GM15510 (cell line): ENCODE data around the gene LRP1.

ENCODE experiments used
- POLR2A ChIP-seq: IDR thresholded peaks from 3 replicates; pipeline ENCODE4 v1.6.1; 2011; ENCODE audit warnings: borderline replicate concordance; ENCODE audit not compliant: insufficient read length; ENCODE audit errors: extremely low read depth

The LRP1 gene

DNA sequence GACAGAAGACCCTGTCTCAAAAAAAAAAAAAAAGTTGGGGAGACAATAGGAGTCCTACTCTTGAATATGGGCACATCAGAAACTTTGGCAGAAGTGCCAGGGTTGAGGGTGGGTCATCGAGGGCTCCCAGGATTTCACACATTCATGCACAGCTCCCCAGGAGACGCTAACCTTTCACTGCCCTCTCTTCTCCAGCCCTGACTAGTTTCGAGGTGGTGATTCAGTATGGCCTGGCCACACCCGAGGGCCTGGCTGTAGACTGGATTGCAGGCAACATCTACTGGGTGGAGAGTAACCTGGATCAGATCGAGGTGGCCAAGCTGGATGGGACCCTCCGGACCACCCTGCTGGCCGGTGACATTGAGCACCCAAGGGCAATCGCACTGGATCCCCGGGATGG lies 48.6 kb downstream of the LRP1 start:
- no peak for TF ChIP-seq POLR2A

DNA sequence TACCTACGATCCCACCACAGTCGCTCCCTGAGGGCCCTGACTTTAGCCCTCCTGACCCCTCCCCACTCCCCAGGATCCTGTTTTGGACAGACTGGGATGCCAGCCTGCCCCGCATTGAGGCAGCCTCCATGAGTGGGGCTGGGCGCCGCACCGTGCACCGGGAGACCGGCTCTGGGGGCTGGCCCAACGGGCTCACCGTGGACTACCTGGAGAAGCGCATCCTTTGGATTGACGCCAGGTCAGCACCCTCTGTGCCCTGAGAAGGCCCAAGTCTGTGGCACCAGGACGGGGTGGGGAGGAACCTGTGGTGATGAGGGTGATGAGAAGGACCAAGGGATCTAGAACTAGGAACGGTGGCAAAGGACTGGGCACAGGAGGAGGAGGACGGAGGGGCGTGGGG lies 49.1 kb downstream of the LRP1 start:
- TF ChIP-seq POLR2A, result no peak

DNA sequence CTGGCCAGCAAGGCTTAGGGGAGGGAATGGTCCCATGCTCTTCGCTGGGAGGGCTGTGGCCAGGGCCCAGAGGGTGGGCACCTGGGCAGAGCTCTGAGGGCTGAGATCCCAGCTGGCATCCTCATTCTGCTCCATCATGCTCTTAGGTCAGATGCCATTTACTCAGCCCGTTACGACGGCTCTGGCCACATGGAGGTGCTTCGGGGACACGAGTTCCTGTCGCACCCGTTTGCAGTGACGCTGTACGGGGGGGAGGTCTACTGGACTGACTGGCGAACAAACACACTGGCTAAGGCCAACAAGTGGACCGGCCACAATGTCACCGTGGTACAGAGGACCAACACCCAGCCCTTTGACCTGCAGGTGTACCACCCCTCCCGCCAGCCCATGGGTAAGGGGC lies 49.9 kb downstream of the LRP1 start:
- TF ChIP-seq POLR2A, result no peak

DNA sequence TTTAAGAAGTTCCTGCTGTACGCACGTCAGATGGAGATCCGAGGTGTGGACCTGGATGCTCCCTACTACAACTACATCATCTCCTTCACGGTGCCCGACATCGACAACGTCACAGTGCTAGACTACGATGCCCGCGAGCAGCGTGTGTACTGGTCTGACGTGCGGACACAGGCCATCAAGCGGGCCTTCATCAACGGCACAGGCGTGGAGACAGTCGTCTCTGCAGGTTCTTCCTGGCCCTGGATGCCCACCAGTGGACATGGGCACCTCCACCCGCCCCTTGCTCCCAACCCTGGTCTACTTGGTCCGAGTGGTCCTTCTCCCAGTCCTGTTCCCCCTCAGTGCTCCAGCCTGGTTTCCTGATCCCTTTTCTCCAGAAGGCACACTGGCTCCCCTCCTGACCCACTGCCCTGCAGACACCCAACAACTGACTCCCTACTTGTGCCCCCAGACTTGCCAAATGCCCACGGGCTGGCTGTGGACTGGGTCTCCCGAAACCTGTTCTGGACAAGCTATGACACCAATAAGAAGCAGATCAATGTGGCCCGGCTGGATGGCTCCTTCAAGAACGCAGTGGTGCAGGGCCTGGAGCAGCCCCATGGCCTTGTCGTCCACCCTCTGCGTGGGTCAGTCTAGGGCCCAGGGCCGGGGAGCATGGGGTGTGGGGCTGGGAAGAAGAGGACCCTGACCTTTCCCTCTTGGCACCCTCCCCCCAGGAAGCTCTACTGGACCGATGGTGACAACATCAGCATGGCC lies 51.2 kb downstream of the LRP1 start:
- no peak for TF ChIP-seq POLR2A

DNA sequence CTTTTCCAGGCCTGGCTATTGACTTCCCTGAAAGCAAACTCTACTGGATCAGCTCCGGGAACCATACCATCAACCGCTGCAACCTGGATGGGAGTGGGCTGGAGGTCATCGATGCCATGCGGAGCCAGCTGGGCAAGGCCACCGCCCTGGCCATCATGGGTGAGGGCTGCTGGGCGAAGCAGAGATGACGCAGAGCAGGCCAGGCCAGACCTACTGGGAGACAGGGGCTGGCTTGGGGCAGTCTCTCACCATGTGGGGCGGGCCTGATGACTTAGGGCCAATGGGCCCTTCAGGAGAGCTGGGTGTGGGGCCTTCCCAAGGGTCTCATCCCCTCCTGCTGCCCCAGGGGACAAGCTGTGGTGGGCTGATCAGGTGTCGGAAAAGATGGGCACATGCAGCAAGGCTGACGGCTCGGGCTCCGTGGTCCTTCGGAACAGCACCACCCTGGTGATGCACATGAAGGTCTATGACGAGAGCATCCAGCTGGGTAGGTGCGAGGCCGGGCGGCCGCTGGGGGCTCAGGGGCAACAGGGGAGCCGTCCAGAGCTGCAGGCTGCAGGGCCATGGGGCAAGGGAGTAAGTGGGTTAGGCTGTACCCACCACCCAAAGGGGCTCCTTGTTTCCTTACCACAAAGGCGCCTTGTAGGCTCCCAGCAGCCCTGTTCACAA lies 52.2 kb downstream of the LRP1 start:
- no peak for TF ChIP-seq POLR2A

DNA sequence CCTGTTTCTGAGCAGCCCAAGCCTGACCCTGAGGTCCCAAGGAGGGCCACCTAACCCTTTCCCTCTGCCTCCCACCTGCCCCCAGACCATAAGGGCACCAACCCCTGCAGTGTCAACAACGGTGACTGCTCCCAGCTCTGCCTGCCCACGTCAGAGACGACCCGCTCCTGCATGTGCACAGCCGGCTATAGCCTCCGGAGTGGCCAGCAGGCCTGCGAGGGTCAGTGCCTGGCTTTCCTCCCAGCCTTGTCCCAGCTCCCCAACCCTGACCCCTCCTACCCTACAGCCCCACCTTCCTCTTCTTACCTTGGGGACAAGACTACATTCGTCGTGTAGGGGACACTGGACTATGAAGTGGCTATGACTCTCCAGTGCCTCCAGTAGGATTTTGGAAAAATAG lies 52.8 kb downstream of the LRP1 start:
- no peak for TF ChIP-seq POLR2A

DNA sequence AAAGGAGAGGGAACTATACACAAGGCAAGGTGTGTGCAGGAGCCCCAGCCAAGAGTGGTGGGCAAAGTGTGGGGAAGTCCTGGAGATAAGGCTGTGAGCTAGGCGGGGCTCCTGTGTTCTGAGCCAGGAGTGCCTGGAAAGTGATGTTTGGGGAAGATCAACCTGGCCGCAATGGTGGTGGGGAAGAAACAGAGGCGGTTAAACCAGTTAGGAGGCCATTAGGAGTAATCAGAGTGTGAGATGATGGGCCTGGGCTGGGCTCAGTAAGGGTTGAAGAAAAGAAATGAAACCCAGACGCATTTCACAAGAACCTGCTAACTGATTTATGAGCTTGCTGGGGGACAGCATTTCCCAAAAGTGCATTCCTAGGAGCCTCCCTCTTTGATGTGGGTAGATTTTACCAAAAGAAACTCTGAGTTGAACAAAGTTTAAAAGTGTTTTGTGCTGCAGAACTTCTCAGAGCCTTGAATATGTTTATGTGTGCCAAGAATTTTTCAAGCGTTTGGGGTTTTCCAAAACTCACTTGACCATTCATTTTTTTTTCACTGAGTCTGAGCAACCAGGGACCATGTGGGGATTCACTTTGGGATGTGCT lies 53.4 kb downstream of the LRP1 start:
- no peak for TF ChIP-seq POLR2A

DNA sequence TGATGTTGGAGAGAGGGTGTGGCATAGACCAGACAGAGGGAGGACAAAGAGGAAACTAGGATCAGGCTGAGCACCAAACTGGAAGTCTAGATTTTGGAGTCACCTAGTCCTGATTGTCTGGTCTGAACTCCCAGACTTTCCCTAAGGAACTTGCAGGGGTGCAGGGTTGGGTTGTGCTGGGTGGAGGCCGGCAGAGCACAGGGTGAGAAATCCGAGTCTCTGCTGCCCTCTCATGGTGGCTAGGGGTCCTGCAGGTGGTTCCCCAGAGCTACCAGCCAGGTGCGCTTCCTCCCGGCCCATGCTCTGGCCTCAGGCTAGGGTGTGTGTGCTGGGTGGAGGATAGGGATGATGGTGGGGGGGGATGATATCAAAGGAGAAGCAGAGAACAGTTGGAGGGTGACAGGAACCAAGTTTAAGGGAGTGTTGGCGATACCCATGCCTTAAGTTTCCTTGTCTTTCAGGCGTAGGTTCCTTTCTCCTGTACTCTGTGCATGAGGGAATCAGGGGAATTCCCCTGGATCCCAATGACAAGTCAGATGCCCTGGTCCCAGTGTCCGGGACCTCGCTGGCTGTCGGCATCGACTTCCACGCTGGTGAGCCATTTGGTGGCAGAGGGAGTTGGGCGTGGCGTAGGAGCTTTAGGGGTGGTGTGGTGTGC lies 54.8 kb downstream of the LRP1 start:
- no peak for TF ChIP-seq POLR2A

DNA sequence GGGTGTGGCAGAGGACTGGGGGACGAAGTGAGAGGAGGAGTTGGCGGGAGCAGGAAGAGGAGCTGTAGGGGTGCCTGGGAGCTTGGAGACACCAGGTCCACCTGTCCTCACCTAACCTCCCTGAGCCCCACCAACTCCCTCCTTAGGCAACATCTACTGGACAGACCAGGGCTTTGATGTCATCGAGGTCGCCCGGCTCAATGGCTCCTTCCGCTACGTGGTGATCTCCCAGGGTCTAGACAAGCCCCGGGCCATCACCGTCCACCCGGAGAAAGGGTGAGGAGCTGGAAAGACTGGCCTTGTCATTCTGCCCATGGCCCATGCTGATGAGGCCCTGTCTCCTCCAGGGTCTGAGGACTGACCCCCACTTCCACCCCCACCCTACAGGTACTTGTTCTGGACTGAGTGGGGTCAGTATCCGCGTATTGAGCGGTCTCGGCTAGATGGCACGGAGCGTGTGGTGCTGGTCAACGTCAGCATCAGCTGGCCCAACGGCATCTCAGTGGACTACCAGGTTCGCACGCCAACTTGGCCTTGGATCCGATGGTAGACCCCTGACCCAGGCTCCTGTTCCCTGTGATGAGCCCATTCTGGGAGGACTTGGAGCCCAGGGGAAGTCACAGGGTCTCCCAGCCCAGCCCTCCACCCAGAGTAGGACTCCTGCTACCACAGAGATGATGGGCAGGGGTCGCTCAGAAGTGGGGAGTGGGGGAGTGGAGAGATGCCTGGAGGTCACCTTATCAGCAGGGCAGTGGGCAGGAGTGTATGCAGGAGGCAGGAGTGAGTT lies 55.8 kb downstream of the LRP1 start:
- no peak for TF ChIP-seq POLR2A

DNA sequence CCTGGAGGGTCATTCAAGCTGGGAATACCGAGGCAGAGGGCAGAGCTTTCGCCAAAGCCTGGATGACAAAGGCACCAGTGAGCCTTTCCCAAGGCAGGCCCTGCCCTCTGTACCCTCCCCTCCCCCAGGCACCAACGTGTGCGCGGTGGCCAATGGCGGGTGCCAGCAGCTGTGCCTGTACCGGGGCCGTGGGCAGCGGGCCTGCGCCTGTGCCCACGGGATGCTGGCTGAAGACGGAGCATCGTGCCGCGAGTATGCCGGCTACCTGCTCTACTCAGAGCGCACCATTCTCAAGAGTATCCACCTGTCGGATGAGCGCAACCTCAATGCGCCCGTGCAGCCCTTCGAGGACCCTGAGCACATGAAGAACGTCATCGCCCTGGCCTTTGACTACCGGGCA lies 57.1 kb downstream of the LRP1 start:
- no peak for TF ChIP-seq POLR2A

DNA sequence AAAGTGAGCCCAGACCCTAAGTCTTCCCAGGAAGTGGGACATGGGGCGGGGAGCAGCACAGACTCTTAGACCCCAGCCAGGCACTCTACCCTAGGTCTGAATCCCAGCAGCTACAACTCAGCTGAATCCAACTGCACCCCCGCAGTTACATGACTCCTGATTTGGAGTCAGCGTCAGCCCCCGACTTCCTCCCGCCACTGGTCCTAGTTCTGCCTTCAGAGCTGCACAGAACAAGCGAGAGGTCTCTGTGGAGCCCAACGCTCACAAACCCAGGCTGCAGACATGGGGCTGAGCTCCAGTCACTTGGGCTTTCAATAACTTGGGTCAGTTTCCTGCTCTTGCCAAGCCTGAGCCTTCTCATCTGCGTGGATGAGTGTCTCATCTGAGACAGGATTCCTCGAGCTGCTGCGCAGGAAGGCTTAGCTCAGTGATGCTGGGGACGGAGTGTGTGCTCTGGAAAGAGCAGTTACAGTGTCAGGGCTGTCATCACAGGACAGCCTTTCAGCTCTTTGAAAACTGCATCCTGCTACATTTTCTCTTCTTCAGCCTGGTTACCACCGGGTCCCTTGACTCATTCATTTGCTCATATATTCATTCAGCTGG lies 57.7 kb downstream of the LRP1 start:
- no peak for TF ChIP-seq POLR2A

DNA sequence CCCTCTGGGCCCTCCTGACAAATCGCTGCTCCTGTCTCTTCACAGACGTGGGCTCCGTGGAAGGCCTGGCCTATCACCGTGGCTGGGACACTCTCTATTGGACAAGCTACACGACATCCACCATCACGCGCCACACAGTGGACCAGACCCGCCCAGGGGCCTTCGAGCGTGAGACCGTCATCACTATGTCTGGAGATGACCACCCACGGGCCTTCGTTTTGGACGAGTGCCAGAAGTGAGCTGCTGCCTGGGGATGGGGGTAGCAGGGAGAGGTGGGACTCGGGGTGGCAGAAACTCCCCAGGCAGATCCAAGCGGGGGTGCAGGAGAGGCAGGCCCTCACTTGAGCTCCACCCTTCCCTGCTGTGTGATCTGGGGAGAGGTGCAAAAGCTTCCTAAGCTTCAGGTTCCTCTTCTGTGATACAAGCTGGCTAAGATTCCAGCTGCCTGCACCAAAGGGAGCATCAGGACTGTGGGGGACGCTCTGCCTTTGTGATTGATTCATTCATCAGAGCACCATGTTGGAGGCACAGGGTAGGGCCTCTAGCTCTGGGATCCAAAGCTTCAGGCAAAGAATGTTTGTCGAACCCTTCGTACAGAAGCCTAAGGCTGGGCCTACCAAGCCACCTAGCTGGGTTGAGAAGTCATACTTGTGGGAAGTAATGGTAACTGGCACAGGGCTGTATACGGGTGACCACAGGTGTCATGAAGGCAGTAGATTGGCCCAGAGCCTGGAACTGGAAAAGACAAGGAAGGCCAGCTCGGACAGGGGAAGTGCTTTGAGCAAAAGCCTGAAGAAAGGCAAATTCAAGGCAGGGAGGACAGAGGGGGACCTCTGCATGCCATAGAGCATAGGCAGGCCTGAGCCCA lies 59.2 kb downstream of the LRP1 start:
- no peak for TF ChIP-seq POLR2A

DNA sequence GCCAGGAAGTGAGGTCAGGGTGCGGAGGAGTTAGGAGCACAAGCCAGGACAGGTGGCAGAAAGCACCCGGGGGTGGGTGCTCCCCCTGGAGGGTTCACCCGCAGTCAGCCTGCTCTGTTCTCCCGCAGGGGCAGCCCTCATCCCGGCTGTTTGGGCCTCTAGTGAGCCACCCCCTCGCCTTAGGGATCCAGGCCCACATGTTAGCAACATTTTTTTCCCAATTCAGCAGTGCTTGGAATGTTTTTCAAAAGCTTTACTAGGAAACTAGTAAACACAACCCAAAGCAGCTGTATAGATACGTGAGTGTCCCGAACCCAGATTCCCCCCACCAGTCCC lies 59.8 kb downstream of the LRP1 start:
- no peak for TF ChIP-seq POLR2A
